Neutrophil (primary cell): ENCODE results near the gene ABHD13.

Source experiments
- H3K27ac ChIP-seq: fragments of 200-600 bp; sonication (generic); 2 replicates; pipeline ENCODE4 v1.5.1; 2016; ENCODE audit warnings: mild to moderate bottlenecking, moderate library complexity
- H3K27me3 ChIP-seq: fragments of 200-600 bp; sonication (generic); 2 replicates; pipeline ENCODE4 v1.6.0; 2016; ENCODE audit warnings: mild to moderate bottlenecking
- H3K36me3 ChIP-seq: fragments of 200-600 bp; sonication (generic); 2 replicates; pipeline ENCODE4 v1.5.1; 2017
- H3K4me1 ChIP-seq, 2 experiments: fragments of 200-600 bp in 1 of 2; sonication (generic) in 1 of 2; 1 replicate in 1 of 2; 2 replicates in 1 of 2; pipeline versions ENCODE4 v1.5.1 to v1.6.1; 2013 to 2016; ENCODE audit warnings: low read depth in 1 of 2, low read length in 1 of 2, mild to moderate bottlenecking in 1 of 2, moderate library complexity in 1 of 2; ENCODE audit not compliant: control insufficient read depth in 1 of 2, insufficient read depth in 1 of 2
- H3K4me3 ChIP-seq, 2 experiments: fragments of 200-600 bp in 1 of 2; sonication (generic) in 1 of 2; 1 replicate in 1 of 2; 2 replicates in 1 of 2; pipeline ENCODE4 v1.5.1; 2013 to 2016; ENCODE audit warnings: low read depth in 1 of 2, low read length in 1 of 2, mild to moderate bottlenecking in 1 of 2, moderate library complexity in 1 of 2
- H3K9me3 ChIP-seq: fragments of 200-600 bp; sonication (generic); 2 replicates; pipeline ENCODE4 v1.5.1; 2016
- CTCF ChIP-seq: fragments of 200-600 bp; sonication (generic); IDR thresholded peaks from 2 replicates; pipeline ENCODE4 v1.5.1; 2016; ENCODE audit warnings: antibody characterized with exemption

The ABHD13 gene

GRCh38 chr13:108185223-108185622 is 33.0 kb upstream of the ABHD13 start:
- Histone ChIP-seq H3K27me3 (no peaks in the 10 kb centered on the region), H3K27ac (no peak overlapping the region), H3K9me3 (no peaks in the 10 kb centered on the region), H3K36me3 (no peaks in the 10 kb centered on the region), H3K4me3 (no peak overlapping the region), H3K4me1 (no peaks in the 10 kb centered on the region)
- no peak for TF ChIP-seq CTCF

- H3K27me3 ChIP-seq = no peaks in the 10 kb centered on the region
- no peak for TF ChIP-seq CTCF
Measured at GRCh38 chr13:108188260-108188659, 29.9 kb upstream of the ABHD13 start.

GRCh38 chr13:108190897-108191296 is 27.3 kb upstream of the ABHD13 start:
- H3K4me1 ChIP-seq = no peaks in the 10 kb centered on the region
- H3K36me3 ChIP-seq = no peaks in the 10 kb centered on the region
- no peak for TF ChIP-seq CTCF
- no peaks in the 10 kb centered on the region for H3K27me3 ChIP-seq
- H3K27ac ChIP-seq = no peak overlapping the region
- no peak overlapping the region for H3K4me3 ChIP-seq
- peaks cover 7% of the 10 kb centered on the region for H3K9me3 ChIP-seq

More at GRCh38 chr13:108188260-108188659, 29.9 kb upstream of the ABHD13 start:
- no peaks in the 10 kb centered on the region for H3K9me3 ChIP-seq
- no peaks in the 10 kb centered on the region for H3K36me3 ChIP-seq
- H3K27ac ChIP-seq = no peak overlapping the region
- H3K4me1 ChIP-seq = no peaks in the 10 kb centered on the region
- H3K4me3 ChIP-seq = no peak overlapping the region

GRCh38 chr13:108193806-108194205 is 24.4 kb upstream of the ABHD13 start:
- H3K4me3 ChIP-seq = no peak overlapping the region
- no peak for TF ChIP-seq CTCF
- no peaks in the 10 kb centered on the region for H3K36me3 ChIP-seq
- no peaks in the 10 kb centered on the region for H3K4me1 ChIP-seq
- no peak overlapping the region for H3K27ac ChIP-seq
- peaks cover 7% of the 10 kb centered on the region for H3K9me3 ChIP-seq
- H3K27me3 ChIP-seq = no peaks in the 10 kb centered on the region

- Histone ChIP-seq H3K36me3 (no peaks in the 10 kb centered on the region), H3K4me3 (no peak overlapping the region), H3K9me3 (peaks cover 7% of the 10 kb centered on the region), H3K4me1 (no peaks in the 10 kb centered on the region), H3K27ac (no peak overlapping the region), H3K27me3 (no peaks in the 10 kb centered on the region)
- no peak for TF ChIP-seq CTCF
Measured at GRCh38 chr13:108194435-108194936, 23.7 kb upstream of the ABHD13 start.

- no peak overlapping the region for H3K27ac ChIP-seq
- H3K36me3 ChIP-seq = no peaks in the 10 kb centered on the region
- no peak for TF ChIP-seq CTCF
- H3K9me3 ChIP-seq = peaks cover 7% of the 10 kb centered on the region
- no peaks in the 10 kb centered on the region for H3K4me1 ChIP-seq
- H3K4me3 ChIP-seq = no peak overlapping the region
- no peaks in the 10 kb centered on the region for H3K27me3 ChIP-seq
Measured at GRCh38 chr13:108195146-108195545, 23.0 kb upstream of the ABHD13 start.
